Measurements from ENCODE around the gene ZNRF3. TPM values are rescaled to one million over a fixed set of nuclear protein-coding genes. Genes with fewer than 3 reads are reported as not detected.

The ZNRF3 gene
- total RNA-seq, 4 donors from 2014 or later, result 12.9 to 29.7 (median 21.9) TPM

DNA sequence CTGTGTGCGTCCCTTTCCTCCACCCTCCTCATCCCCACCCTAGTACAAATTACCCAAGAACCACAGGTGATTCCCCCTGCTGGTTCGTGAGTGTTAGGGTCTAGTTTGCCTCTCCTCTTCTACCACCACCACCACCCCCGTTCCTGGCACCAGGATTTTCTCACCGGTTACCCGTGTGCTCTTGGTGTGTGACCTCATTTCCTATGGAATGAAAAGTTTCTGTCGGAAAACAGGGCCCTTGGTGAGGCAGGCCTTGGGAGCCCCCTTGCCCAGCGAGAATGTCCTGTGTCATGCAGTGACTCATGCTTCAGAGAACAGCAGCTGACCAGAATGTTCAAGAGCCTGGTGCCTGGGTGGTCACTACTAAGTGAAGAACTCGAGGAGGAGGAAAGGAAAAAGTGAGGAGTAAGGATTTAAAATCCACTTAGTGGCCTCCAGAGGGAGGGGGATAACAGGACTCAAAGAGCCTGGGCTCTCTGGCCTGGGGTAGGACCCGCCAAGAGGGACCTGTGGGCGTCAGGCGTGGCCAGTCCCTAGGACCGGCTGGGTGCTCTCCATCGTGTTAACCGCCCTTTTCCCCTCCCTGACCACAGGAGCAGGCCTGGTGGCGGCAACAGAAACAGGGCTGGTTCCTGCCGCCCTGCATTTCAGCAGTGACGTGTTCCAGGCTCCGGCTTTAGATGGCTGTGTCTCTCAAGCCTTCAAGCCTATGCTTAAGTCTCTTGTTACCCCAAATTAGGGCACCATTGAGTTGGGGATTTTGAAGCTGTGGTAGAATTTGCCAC lies 148.0 kb downstream of the ZNRF3 start:
- peak overlapping the region; percentile 77 to 84 (median 81) for H3K27ac ChIP-seq (replicated peaks in 1 of 4)
- TF ChIP-seq POLR2AphosphoS5 (IDR thresholded peaks at IDR 0.05) (peak; percentile 64 to 78), EP300 (IDR thresholded peaks at IDR 0.05) (no peak), POLR2A (IDR thresholded peaks at IDR 0.05; ENCODE audit: low read depth) (no peak)
- TF ChIP-seq, protein P1, sequence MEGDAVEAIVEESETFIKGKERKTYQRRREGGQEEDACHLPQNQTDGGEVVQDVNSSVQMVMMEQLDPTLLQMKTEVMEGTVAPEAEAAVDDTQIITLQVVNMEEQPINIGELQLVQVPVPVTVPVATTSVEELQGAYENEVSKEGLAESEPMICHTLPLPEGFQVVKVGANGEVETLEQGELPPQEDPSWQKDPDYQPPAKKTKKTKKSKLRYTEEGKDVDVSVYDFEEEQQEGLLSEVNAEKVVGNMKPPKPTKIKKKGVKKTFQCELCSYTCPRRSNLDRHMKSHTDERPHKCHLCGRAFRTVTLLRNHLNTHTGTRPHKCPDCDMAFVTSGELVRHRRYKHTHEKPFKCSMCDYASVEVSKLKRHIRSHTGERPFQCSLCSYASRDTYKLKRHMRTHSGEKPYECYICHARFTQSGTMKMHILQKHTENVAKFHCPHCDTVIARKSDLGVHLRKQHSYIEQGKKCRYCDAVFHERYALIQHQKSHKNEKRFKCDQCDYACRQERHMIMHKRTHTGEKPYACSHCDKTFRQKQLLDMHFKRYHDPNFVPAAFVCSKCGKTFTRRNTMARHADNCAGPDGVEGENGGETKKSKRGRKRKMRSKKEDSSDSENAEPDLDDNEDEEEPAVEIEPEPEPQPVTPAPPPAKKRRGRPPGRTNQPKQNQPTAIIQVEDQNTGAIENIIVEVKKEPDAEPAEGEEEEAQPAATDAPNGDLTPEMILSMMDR (IDR thresholded peaks at IDR 0.05), result peak in 1 of 3 experiments; percentile 15
- H3K27me3 ChIP-seq, result no peaks in the 10 kb centered on the region
- intact Hi-C loops (cut with DNase I), result loop anchor here (10.0 kb wide), 2 partner anchors 77 to 147 kb away; partner anchors contain the start of gene ZNRF3
- 49% methylated on average over 17 of the region's 18 CpGs for WGBS
- no peaks in the 10 kb centered on the region for H3K36me3 ChIP-seq
- H3K9me3 ChIP-seq, result no peaks in the 10 kb centered on the region
- no peak for DNase-seq (ENCODE audit: extremely low spot score)
- peak overlapping the region; percentile 56 to 62 (median 58) for H3K4me3 ChIP-seq
- H3K4me1 ChIP-seq, result peaks cover 26 to 40% (median 35%) of the 10 kb centered on the region in 4 donors

DNA sequence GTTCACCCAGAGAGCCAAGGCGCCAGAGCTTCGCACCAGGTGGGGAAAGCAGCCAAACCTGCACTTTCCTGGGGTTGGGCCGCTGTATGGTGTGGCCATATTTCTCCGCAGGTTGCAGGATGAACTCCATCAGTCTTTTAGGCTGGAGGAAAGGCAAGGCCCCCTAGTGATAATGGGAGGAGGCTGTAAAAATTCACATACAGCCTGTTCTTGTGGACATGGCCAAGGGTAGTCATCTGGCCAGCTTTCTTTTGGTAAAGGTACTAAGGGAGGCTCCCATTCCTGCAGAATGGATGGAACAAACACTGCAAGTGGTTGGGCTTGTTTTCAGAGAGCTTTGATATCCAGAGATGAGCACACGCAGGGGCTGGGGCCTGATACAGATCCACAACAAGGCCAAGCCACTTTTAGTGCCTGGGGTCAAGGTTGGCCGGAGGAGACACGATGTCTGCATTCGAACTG lies 148.7 kb downstream of the ZNRF3 start:
- TF ChIP-seq POLR2A (IDR thresholded peaks at IDR 0.05; ENCODE audit: low read depth), result no peak
- no peak for TF ChIP-seq EP300 (IDR thresholded peaks at IDR 0.05)
- TF ChIP-seq, protein P1 (IDR thresholded peaks at IDR 0.05), result no peak
- no peak for TF ChIP-seq POLR2AphosphoS5 (IDR thresholded peaks at IDR 0.05)
- H3K36me3 ChIP-seq, result no peaks in the 10 kb centered on the region
- intact Hi-C loops (cut with DNase I), result loop anchor here (10.0 kb wide), 2 partner anchors 77 to 147 kb away; partner anchors contain the start of gene ZNRF3
- WGBS, result 89% methylated on average over 8 of the region's 8 CpGs
- peak overlapping the region; percentile 77 to 84 (median 81) for H3K27ac ChIP-seq (replicated peaks in 1 of 4)
- DNase-seq (ENCODE audit: extremely low spot score), result no peak
- H3K4me1 ChIP-seq, result peaks cover 26 to 41% (median 35%) of the 10 kb centered on the region in 4 donors
- no peaks in the 10 kb centered on the region for H3K27me3 ChIP-seq
- peak overlapping the region in 1 of 4 donors; percentile 56 for H3K4me3 ChIP-seq
- no peaks in the 10 kb centered on the region for H3K9me3 ChIP-seq

DNA sequence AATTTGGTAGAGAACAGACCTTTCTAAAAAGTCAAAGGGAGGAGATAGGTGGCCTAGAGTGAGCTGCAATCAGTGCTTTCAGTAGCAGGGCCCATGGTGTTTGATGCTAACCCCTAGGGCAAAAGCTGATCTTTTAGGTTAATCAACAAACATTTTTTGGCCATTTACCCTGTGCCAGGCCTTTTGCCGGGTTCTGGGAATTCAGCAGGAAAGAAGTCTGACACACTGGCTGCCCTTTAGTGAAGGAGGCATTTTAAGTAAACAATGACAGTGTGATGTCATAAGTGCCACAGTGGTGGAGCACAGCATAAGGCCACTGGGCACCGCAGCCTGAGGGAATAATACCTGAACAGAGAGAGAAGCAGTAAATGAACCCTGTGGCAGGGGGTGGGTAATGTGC lies 149.2 kb downstream of the ZNRF3 start:
- peaks cover 26 to 46% (median 35%) of the 10 kb centered on the region in 4 donors for H3K4me1 ChIP-seq
- no peak overlapping the region for H3K4me3 ChIP-seq
- H3K9me3 ChIP-seq, result no peaks in the 10 kb centered on the region
- 63% methylated on average over 2 of the region's 2 CpGs for WGBS
- intact Hi-C loops (cut with DNase I), result loop anchor here (10.0 kb wide), 2 partner anchors 78 to 148 kb away; partner anchors contain the start of gene ZNRF3
- H3K27me3 ChIP-seq, result no peaks in the 10 kb centered on the region
- peak overlapping the region; percentile 77 to 84 (median 81) for H3K27ac ChIP-seq (replicated peaks in 1 of 4)
- H3K36me3 ChIP-seq, result no peaks in the 10 kb centered on the region
- no peak for TF ChIP-seq POLR2A (IDR thresholded peaks at IDR 0.05; ENCODE audit: low read depth)
- TF ChIP-seq EP300 (IDR thresholded peaks at IDR 0.05), result no peak
- peak in 1 of 2 donors; percentile 10 for TF ChIP-seq POLR2AphosphoS5 (IDR thresholded peaks at IDR 0.05)
- TF ChIP-seq, protein P1 (IDR thresholded peaks at IDR 0.05), result no peak
- no peak for DNase-seq (ENCODE audit: extremely low spot score)

DNA sequence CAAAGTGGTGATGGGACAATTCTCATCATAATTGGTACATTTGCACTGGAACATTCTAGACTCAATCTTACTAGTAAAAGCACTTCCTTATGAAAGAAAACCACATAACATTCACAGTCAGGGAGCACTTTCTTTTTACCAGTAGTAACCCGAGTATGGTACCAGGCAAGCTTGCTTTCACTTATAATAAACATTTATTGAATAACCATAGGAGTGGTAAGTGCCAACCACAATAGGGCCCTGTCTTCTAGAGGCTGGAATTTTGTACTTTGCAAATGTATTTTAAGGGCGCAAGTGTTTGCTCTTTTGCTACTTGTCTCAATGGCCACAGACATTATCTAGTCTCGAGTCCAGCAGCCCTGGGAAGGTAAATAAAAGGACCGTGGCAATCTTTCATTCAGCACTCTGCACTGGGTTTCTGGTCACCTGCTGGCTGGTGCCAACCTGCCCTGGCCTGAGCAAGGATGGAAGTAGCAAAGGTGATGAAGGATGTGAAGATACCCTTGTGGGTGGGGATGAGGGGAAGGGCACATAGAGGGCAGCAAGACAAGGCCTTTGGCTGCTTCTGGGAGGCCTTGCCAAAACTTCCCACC lies 154.1 kb downstream of the ZNRF3 start:
- TF ChIP-seq POLR2A (IDR thresholded peaks at IDR 0.05; ENCODE audit: low read depth), result no peak
- TF ChIP-seq EP300 (IDR thresholded peaks at IDR 0.05), result no peak
- TF ChIP-seq, protein P1 (IDR thresholded peaks at IDR 0.05), result no peak
- no peak for TF ChIP-seq POLR2AphosphoS5 (IDR thresholded peaks at IDR 0.05)
- Histone ChIP-seq H3K4me1 (peaks cover 13 to 31% (median 22%) of the 10 kb centered on the region in 4 donors), H3K36me3 (no peaks in the 10 kb centered on the region), H3K9me3 (no peaks in the 10 kb centered on the region), H3K27me3 (no peaks in the 10 kb centered on the region), H3K27ac (replicated peaks in 1 of 4) (no peak overlapping the region), H3K4me3 (no peak overlapping the region)
- 78% methylated on average over 4 of the region's 4 CpGs for WGBS
- DNase-seq (ENCODE audit: extremely low spot score), result no peak
- intact Hi-C loops (cut with DNase I), result loop anchor here (10.0 kb wide), 2 partner anchors 83 to 153 kb away; partner anchors contain the start of gene ZNRF3
